Dedifferentiated amniotic fluid mesenchymal stem cell (primary cell): Measurements from ENCODE around the gene ACSS1.

Source experiments
- DNase-seq: peaks from one replicate; pipeline ENCODE4 v3.0.0-alpha.2; 2016; ENCODE audit errors: extremely low spot score

Gene ACSS1

GRCh38 chr20:25058847-25059810 is 1.2 kb upstream of the ACSS1 start:
- DNase-seq, result no peak

- peak; percentile 50 for DNase-seq
Observed at GRCh38 chr20:25057234-25058050, 497 bp downstream of the ACSS1 start.

DNA sequence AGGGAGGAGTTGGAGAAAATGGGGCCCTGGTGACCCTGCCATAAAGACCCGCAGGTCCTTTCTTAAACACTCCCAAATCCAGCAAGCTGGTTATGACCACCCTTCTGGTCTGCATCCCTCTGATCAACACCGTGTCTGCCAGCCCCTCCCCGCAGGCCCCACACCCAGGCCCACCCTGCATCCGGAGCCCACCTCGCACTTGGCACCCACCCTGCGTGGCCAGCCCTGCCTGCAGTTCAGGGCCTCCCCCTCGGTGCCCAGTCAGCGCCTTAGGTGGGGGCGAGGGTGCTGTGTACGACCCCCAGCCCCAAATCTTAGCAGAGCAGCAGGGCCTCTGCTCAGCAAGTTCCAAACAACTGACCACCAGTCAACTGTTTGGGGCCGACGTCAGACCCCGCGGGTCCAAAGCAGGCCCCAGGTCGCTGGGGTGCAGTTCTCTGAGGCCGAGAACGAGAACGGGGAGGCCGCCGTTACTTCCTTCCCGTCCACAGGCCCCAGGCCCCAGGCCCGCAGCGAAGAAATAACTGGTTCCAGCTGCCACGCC is 1.2 kb downstream of the ACSS1 start:
- DNase-seq, result no peak

- DNase-seq, result no peak
Observed at GRCh38 chr20:25055711-25056495, 2.0 kb downstream of the ACSS1 start.

DNA sequence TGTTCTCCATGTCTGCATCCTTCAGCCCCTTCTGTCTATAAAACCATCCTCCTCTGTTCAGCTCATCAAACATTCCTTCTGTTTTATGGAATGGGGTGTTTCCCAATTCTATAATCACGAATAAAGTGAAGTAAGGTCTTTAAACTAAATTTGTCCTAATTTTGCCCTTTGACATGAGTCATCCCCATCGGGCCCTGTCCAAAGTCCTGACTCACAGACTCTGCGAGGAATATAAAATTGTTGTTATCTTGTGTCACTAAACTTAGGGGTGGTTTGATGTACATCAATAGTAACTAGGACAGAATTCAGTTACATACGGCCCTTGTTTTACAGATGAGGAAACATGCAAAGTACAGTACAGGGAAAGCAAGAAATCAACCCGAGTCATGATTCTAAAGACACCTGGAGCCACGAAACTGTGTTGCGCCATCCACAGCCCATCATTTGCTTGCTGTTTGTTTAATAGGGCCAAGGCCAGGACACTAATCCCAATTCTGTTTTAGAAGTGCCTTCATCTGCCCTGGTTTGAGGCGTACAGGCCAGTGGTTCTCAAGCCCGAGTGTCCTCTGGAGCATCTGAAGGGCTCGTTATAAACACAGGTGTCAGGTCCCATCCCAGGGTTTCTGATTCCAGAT is 2.8 kb downstream of the ACSS1 start:
- DNase-seq, result no peak

- no peak for DNase-seq
Observed at GRCh38 chr20:25054096-25054820, 3.7 kb downstream of the ACSS1 start.

DNA sequence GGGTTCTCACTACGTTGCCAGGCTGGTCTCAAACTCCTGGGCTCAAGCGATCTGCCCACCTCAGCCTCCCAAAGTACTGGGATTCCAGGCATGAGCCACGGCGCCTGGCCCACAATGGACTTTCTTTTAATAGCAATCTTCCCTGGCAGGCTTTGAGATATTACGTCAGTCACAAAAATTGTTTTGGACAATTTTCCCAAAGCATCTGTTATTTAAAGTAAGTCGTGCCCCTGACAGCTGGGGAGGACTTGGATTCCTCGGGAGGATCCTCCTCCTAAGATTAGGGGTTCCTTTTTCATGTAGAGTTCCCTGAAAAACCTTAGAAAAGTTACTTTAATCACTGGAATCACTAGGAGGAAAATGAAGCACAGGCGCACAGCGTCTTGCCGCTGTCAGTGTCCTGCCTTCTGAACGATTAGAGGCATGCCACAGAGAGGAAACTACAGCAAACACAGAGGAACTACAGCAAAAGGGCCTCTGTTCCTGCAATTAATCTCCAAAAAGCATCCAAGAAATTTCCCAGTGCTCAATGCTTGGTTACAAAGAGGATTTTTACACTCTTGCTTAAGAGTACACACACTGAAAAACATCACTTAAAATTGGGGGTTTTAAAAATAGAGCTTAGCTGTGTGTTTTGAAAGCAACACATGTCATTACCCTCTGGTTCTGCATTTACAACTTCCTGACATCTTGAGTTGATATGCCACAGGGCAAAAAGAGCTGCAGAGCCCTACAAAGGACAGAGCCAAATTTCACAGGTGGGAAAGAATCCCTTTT is 4.5 kb downstream of the ACSS1 start:
- peak; percentile 39 for DNase-seq

DNA sequence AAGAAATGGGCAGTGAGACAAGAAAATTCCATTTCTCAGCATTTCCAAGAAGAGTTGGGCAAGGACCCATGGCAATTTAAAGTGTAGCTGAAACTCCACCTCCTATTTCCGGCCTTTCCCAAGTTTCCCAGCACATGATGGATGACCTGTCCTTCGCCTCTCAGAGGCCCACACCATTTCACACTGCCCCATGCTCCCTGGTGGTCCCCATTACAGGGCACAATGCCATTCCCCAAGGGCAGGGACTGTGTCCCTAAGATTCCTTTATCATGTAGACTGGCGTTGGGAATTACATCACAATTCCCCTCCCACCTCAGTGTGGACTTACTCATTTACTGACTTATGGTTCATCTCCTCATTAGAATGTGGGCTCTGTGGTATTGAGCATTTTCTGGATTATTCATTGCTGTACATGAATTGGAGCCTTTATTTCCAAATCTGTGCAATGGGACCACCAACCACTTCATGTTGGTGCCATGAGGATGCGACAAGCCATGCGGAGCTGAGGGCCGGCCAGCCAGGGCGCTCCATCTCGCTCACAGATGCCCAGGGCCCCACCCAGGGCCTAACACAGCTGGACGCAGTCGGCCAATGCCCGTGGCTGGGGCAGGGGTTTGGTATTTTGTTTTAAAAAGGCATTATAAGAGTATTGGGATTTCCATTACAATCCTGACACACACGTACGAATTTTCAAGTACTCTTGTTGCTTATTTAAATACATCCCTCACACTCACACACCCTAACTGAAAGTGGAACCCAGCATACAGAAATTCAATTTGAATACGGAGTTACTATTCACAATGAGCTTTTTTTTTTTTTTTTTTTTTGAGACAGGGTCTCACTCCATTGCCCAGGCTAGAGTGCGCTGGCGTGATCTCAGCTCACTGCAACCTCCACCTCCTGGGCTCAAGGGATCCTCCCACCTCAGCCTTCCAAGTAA is 5.4 kb downstream of the ACSS1 start:
- no peak for DNase-seq

DNA sequence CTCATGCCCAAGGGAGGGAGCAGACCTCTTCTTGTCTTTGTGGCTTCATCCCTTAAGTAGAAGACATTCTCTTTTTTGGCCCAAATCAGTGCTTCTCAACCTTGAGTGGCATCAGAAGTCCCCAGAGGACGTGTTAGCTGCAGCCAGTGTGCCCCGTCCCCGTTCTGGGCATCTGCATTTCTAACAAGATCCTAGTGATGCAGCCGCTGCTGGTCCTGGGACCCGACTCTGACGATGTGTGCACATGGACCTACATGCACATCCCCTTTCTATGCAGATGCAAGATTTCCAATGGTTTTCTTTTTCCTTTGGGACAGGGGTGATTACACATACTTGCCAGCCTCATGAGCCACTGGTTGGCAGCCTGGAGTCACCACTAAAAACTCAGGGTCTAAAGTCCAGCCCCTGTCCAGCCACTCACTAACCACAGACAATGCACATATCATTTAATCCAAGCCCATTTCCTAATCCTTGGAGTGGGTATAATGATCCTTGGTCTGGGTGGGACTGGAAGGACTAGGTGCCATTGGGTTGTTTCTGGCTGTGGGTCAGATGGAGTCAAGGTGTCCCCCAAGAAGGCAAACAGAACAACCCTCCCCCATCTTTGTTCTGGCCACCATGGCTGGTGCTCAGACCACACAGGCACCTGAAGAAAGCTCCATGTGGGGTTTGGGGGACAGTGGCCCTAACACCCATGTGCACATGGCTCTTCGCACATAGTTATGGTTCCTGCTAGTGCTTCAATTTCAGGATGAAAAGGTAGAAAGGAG is 6.4 kb downstream of the ACSS1 start:
- no peak for DNase-seq

GRCh38 chr20:25050501-25051350 is 7.2 kb downstream of the ACSS1 start:
- no peak for DNase-seq

DNA sequence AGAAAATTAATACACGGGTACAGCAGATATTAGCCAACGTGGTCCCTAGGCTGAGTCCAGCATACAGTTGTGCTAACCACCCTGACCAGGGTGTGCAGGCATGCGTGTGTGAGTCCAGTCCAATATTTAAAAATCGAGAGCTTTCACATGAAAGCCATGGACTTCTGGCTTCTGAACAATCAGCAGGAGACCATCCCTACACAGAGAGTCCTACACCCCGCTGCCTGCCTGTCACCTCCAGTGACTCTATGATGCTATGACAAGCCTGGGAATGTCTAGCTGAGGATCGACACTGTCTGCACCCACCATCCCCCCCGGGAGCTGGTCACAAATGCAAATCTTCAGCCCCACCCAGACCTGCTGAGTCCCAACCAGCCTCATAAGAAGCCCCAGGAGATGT is 7.9 kb downstream of the ACSS1 start:
- DNase-seq, result no peak

DNA sequence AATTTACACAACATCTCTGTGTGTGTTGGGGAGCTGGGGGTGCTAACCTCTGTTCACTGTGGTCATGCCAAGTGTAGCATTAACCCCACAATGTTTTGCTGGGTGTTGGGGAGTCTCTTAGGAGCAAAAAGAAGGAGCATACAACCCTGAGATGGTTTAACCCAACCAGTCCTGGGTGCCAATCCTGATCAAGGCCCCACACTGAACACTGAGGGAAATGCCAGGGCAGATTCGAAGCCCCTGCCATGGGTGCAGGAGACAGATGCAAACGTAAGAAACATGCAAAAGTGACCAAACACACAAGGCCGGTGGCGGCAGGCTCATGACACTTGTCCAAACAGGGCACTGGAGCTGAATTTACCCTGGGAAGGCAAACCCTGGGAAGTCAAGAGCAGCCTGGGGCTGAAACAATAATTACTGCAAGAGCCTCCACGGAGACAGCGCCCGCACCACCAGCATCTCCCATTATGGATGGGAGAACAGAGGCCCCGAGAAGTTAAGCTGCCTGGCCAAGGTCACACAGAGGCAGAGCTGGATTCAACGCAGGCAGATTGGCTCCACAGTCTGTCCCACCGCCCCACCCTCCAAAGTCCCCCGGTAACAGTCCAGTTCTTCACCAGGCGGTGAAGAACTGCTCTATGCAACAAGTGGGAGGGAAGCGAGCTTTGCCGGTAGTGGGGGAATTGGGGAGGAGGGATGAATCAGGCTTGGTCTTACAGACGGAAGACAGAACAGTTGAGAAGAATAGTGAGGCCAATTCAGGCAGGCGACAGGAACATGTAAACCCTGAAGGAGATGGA is 8.5 kb downstream of the ACSS1 start:
- no peak for DNase-seq

GRCh38 chr20:25048519-25048952 is 9.4 kb downstream of the ACSS1 start:
- no peak for DNase-seq

GRCh38 chr20:25047766-25048165 is 10.2 kb downstream of the ACSS1 start:
- no peak for DNase-seq

- DNase-seq, result no peak
Observed at GRCh38 chr20:25046736-25047666, 10.9 kb downstream of the ACSS1 start.
